Fibroblast of pulmonary artery (primary cell): ENCODE measurements around the gene WWOX.

Source experiments
- DNase-seq: peaks from one replicate; pipeline ENCODE4 v3.0.0-alpha.2; 2010; ENCODE audit warnings: low read depth
- H3K4me3 ChIP-seq: replicated peaks from 2 replicates; pipeline ENCODE4 v1.5.1; 2011; ENCODE audit warnings: low read depth, mild to moderate bottlenecking, control low read depth, low read length, moderate library complexity
- CTCF ChIP-seq: IDR thresholded peaks from 2 replicates; pipeline ENCODE4 v1.5.1; 2011; ENCODE audit warnings: mild to moderate bottlenecking, control low read depth, low read length, inconsistent platforms; ENCODE audit errors: missing control alignments

Gene WWOX

GRCh38 chr16:78543023-78543422 is 443.6 kb downstream of the WWOX start:
- no peak for TF ChIP-seq CTCF
- no peak for DNase-seq
- H3K4me3 ChIP-seq: no peak overlapping the region

- no peak for DNase-seq
- H3K4me3 ChIP-seq: no peak overlapping the region
- TF ChIP-seq CTCF: no peak
Measured at GRCh38 chr16:78549366-78549765, 449.9 kb downstream of the WWOX start.

- H3K4me3 ChIP-seq: no peak overlapping the region
- no peak for TF ChIP-seq CTCF
- DNase-seq: no peak
Measured at GRCh38 chr16:78551487-78552085, 452.1 kb downstream of the WWOX start.

GRCh38 chr16:78552106-78552675 is 452.7 kb downstream of the WWOX start:
- DNase-seq: no peak
- no peak overlapping the region for H3K4me3 ChIP-seq
- TF ChIP-seq CTCF: no peak

- no peak for DNase-seq
- TF ChIP-seq CTCF: no peak
Measured at GRCh38 chr16:78552716-78553115, 453.3 kb downstream of the WWOX start.

GRCh38 chr16:78553268-78554039 is 454.0 kb downstream of the WWOX start:
- DNase-seq: no peak
- no peak overlapping the region for H3K4me3 ChIP-seq
- no peak for TF ChIP-seq CTCF

More at GRCh38 chr16:78552716-78553115, 453.3 kb downstream of the WWOX start:
- no peak overlapping the region for H3K4me3 ChIP-seq
